Measurements from ENCODE around the gene COA5. TPM values are rescaled to one million over a fixed set of nuclear protein-coding genes. Genes with fewer than 3 reads are reported as not detected.

Gene COA5
- 22.4 and 27.9 TPM in 2 replicates for total RNA-seq

DNA sequence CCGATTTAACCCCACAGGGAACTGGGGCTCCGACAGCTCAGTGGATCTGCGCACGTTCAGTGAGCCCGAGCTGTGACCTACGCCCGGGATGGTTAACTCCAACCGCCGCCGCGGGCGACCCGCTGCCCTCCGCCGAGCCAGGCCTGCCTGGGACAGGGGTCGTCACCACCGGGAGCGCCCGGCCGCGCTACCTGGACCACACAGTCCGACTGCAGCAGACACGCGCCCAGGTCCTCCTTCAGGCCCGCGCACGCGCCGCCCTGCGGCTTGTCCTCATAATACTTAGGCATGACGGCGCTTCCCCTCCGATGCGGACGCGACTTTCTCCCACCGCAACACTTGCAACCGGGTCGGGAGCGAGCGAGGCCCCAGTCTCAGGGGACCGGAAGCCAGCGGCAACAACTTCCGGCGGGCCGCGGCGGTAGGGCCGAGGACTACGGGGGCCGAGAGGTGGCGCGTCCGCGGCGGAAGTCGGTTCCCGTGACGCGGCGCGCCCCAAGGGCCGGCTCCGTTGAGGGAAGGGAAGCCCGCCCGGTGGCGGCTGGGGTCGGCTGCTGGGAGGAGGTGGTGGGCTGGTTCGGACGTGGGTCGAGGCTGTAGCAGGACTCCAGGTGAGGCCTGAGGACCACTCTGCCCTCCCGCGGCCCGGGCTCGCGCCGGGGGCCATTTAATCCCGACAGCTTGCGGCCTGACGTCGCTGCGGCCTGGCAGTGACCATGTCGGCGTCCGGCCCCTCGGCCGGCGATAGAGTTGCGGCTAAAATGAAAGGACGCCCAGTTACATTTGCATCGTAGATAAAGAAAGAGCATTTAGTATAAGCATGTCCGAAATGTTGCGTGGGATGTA lies at the start of gene COA5, which contains the start of gene UNC50:
Gene COA5, minus strand, starts transcription at position 397 of the 846 bp plus-strand sequence. Its CDS starts 107 bp downstream, at position 290.
Gene UNC50, plus strand, starts transcription at position 474 of the 846 bp plus-strand sequence. CDS start 1,171 bp downstream, outside the sequence.

Other genes starting within 250 kb of the COA5 start
- 21.8 and 41.9 TPM in 2 replicates for gene INPP4A, start 163.7 kb downstream of the COA5 start, total RNA-seq
- gene UNC50, start 77 bp upstream of the COA5 start, total RNA-seq, result 46.5 and 47.5 TPM in 2 replicates
- 3.5 and 6.8 TPM in 2 replicates for gene MGAT4A, start 122.6 kb upstream of the COA5 start, total RNA-seq